GM23248 (cell line): ENCODE results near the gene NAIF1. TPM values are rescaled to one million over a fixed set of nuclear protein-coding genes. Genes with fewer than 3 reads are reported as not detected.
A peak's percentile ranks its signal among the peaks of the same experiment; 100 is the strongest.

Experiments
- DNase-seq: peaks from one replicate; pipeline ENCODE4 v3.0.0-alpha.2; 2015
- H2AFZ ChIP-seq: fragments of 200-600 bp; sonication (generic); 2 replicates; pipeline ENCODE4 v1.6.1; 2016; ENCODE audit warnings: antibody characterized with exemption
- H3F3A ChIP-seq: fragments of 200-600 bp; sonication (generic); 2 replicates; pipeline ENCODE4 v1.6.1; 2016; ENCODE audit warnings: mild to moderate bottlenecking, antibody characterized with exemption, mixed run types; ENCODE audit not compliant: insufficient read depth
- H3K27ac ChIP-seq: fragments of 200-600 bp; sonication (generic); 2 replicates; pipeline ENCODE4 v1.5.1; 2016; ENCODE audit warnings: mild to moderate bottlenecking
- H3K27me3 ChIP-seq: fragments of 200-600 bp; sonication (generic); replicated peaks from 2 replicates; pipeline ENCODE4 v1.6.1; 2016; ENCODE audit warnings: mild to moderate bottlenecking; ENCODE audit not compliant: insufficient read depth
- H3K36me3 ChIP-seq: fragments of 200-600 bp; sonication (generic); 2 replicates; pipeline ENCODE4 v1.6.1; 2016; ENCODE audit warnings: low read depth, mild to moderate bottlenecking
- H3K4me1 ChIP-seq: fragments of 200-600 bp; sonication (generic); 2 replicates; pipeline ENCODE4 v1.6.1; 2016; ENCODE audit warnings: mild to moderate bottlenecking; ENCODE audit not compliant: insufficient read depth
- H3K4me2 ChIP-seq: fragments of 200-600 bp; sonication (generic); one replicate; pipeline ENCODE4 v1.6.1; 2016; ENCODE audit warnings: mild to moderate bottlenecking; ENCODE audit not compliant: unreplicated experiment
- H3K4me3 ChIP-seq: fragments of 200-600 bp; sonication (generic); 2 replicates; pipeline ENCODE4 v1.5.1; 2016; ENCODE audit warnings: mild to moderate bottlenecking
- H3K79me2 ChIP-seq: fragments of 200-600 bp; sonication (generic); 2 replicates; pipeline ENCODE4 v1.6.1; 2016; ENCODE audit warnings: mild to moderate bottlenecking; ENCODE audit not compliant: insufficient read depth
- H3K9ac ChIP-seq: fragments of 200-600 bp; sonication (generic); 2 replicates; pipeline ENCODE4 v1.6.1; 2016; ENCODE audit warnings: mild to moderate bottlenecking
- H3K9me2 ChIP-seq: fragments of 200-600 bp; sonication (generic); 2 replicates; pipeline ENCODE4 v1.6.1; 2016; ENCODE audit warnings: mixed run types, mild to moderate bottlenecking, moderate library complexity; ENCODE audit not compliant: insufficient read depth
- H3K9me3 ChIP-seq: fragments of 200-600 bp; sonication (generic); one replicate; pipeline ENCODE4 v1.6.1; 2017; ENCODE audit warnings: low read depth
- H4K20me1 ChIP-seq: fragments of 200-600 bp; sonication (generic); 2 replicates; pipeline ENCODE4 v1.6.0; 2016; ENCODE audit not compliant: insufficient read depth
- EZH2 ChIP-seq: fragments of 200-600 bp; sonication (generic); IDR thresholded peaks from 2 replicates; pipeline ENCODE4 v1.6.1; 2018; ENCODE audit warnings: antibody characterized with exemption, mild to moderate bottlenecking; ENCODE audit not compliant: insufficient read depth, poor library complexity, severe bottlenecking
- EZH2phosphoT487 ChIP-seq: fragments of 200-600 bp; sonication (generic); IDR thresholded peaks from 2 replicates; pipeline ENCODE4 v1.6.1; 2018; ENCODE audit warnings: antibody characterized with exemption, moderate library complexity, mild to moderate bottlenecking, low read depth; ENCODE audit not compliant: insufficient read depth
- WGBS, 2 experiments: methylation state at CpG; one replicate each; pipeline ENCODE4 v1.1.6; 2015 to 2017; ENCODE audit warnings: low lambda C conversion rate in 2 of 2, low coverage in 1 of 2; ENCODE audit errors: missing lambda C conversion rate in 2 of 2; 5-methylcytosine and 5-hydroxymethylcytosine counted together
- in situ Hi-C: fragments of 300-500 bp; cut with MboI; formaldehyde crosslinking; loops from 2 replicates; pipeline ENCODE4 v1.15.0; 2020
- polyA plus RNA-seq: library from polyadenylated mRNA; unstranded; fragments of >200 nt; fragmentation: Nextera tagmentation; extraction: Ambion mirVana; gene quantifications from 2 replicates; pipeline ENCODE4 v1.2.1, GENCODE V29; 2016
- total RNA-seq: library from RNA; depleted of rRNA; stranded (reverse); fragments of >200 nt; shearing (Covaris generic); gene quantifications from 2 replicates; pipeline ENCODE4 v1.2.3, GENCODE V29; 2014

The NAIF1 gene
- total and polyA plus RNA-seq, 2 experiments from 2014 or later, result 4.8 to 9.5 TPM

DNA sequence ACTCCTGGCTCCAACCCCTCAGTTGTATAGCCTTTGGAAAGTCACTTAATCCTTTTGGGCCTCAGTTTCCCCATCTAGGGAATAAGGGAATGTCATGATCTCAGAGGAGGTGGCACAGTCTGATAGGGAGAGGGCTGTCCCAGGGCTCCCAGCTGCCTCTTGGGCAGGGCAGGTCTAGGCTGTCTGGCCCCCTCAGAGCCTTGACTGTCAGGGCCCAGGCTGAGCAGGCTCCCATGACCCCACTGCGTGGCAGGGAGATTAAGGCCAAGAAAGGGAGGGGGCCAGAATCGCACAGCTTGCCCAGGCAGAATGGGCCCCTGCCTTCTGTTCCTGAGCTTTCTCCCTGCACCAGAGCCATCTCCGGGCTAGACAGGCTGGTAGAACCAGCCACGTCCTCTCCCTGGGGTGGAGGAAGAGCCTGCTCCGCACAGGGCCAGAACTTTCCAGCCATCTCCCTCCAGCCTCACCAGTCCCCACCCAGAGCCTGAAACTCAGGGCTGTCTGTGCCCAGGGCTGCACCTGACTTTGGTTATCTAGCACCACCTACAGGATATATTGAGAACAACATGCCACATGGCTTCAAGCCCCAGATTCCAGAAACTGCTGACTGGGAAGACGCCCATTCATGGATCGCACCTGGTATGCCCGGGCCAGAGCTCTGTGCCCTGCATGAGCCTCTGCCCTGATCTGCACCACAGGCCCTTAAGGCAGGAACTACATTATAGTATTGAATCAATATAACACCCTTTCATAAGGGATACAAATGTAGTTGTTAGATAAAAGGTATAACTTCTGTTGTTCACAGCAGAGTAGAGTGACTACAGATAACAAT is 32.1 kb downstream of the NAIF1 start:
- in situ Hi-C loops, result loop anchor here (10.0 kb wide), 1 partner anchor 90 kb away; no protein-coding TSS in a partner anchor
- Histone ChIP-seq H3K9ac (no peak overlapping the region), H3K4me3 (no peak overlapping the region), H3K27ac (no peak overlapping the region), H4K20me1 (no peaks in the 10 kb centered on the region), H3K36me3 (no peaks in the 10 kb centered on the region), H3K9me3 (no peaks in the 10 kb centered on the region), H3K79me2 (no peaks in the 10 kb centered on the region), H3K9me2 (no peaks in the 10 kb centered on the region), H3K27me3 (no peaks in the 10 kb centered on the region), H3K4me1 (no peaks in the 10 kb centered on the region), H3F3A (no peaks in the 10 kb centered on the region), H2AFZ (peak overlapping the region; percentile 48; the same call in 1 of the 2 replicates), H3K4me2 (no peak overlapping the region)
- DNase-seq, result peak; percentile 85
- WGBS, 2 experiments, result 12 to 16% methylated on average over 8 of the region's 8 CpGs
- no peak for TF ChIP-seq EZH2phosphoT487
- no peak for TF ChIP-seq EZH2

GRCh38 chr9:128033609-128034008 is 33.5 kb downstream of the NAIF1 start:
- no peaks in the 10 kb centered on the region for H3K36me3 ChIP-seq
- in situ Hi-C loops, result loop anchor here (10.0 kb wide), 1 partner anchor 89 kb away; no protein-coding TSS in a partner anchor
- no peaks in the 10 kb centered on the region for H4K20me1 ChIP-seq
- no peak overlapping the region for H3K4me2 ChIP-seq
- H3K9ac ChIP-seq, result no peak overlapping the region
- no peak for TF ChIP-seq EZH2phosphoT487
- H3K4me1 ChIP-seq, result no peaks in the 10 kb centered on the region
- no peaks in the 10 kb centered on the region for H3F3A ChIP-seq
- H3K27me3 ChIP-seq, result no peaks in the 10 kb centered on the region
- H3K9me3 ChIP-seq, result no peaks in the 10 kb centered on the region
- H3K79me2 ChIP-seq, result no peaks in the 10 kb centered on the region
- H2AFZ ChIP-seq, result no peak overlapping the region
- H3K9me2 ChIP-seq, result no peaks in the 10 kb centered on the region
- H3K27ac ChIP-seq, result no peak overlapping the region
- 77 to 80% methylated on average over 4 of the region's 4 CpGs for WGBS, 2 experiments
- H3K4me3 ChIP-seq, result no peak overlapping the region
- DNase-seq, result no peak

DNA sequence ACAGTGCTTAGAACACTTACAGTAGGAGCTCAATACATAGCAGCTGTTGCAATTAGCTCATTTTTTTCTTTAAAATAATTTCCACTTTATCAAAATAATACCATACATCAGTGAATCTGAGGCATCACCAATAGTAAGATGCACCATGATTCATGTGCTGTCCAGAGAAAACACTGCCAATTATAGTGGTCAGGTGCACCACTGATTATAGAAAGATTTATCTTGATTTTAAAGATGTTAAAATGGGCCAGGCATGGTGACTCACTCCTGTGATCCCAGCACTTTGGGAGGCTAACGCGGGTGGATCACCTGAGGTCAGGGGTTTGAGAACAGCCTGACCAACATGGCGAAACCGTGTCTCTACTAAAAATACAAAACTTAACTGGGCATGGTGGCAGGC is 39.4 kb downstream of the NAIF1 start:
- Histone ChIP-seq H3K9ac (no peak overlapping the region), H3K4me2 (no peak overlapping the region), H3K36me3 (no peaks in the 10 kb centered on the region), H2AFZ (no peak overlapping the region), H3F3A (0 out of 2 replicates have a peak, but pooled peaks cover 4% of the 10 kb centered on the region), H3K9me2 (no peaks in the 10 kb centered on the region), H3K4me3 (no peak overlapping the region), H3K9me3 (no peaks in the 10 kb centered on the region), H3K4me1 (0 out of 2 replicates have a peak, but pooled peaks cover 3% of the 10 kb centered on the region), H3K27ac (no peak overlapping the region), H4K20me1 (no peaks in the 10 kb centered on the region), H3K79me2 (no peaks in the 10 kb centered on the region), H3K27me3 (no peaks in the 10 kb centered on the region)
- in situ Hi-C loops, result no loop called here
- TF ChIP-seq EZH2, result no peak
- no peak for DNase-seq
- WGBS, 2 experiments, result 94 to 98% methylated on average over 4 of the region's 4 CpGs

DNA sequence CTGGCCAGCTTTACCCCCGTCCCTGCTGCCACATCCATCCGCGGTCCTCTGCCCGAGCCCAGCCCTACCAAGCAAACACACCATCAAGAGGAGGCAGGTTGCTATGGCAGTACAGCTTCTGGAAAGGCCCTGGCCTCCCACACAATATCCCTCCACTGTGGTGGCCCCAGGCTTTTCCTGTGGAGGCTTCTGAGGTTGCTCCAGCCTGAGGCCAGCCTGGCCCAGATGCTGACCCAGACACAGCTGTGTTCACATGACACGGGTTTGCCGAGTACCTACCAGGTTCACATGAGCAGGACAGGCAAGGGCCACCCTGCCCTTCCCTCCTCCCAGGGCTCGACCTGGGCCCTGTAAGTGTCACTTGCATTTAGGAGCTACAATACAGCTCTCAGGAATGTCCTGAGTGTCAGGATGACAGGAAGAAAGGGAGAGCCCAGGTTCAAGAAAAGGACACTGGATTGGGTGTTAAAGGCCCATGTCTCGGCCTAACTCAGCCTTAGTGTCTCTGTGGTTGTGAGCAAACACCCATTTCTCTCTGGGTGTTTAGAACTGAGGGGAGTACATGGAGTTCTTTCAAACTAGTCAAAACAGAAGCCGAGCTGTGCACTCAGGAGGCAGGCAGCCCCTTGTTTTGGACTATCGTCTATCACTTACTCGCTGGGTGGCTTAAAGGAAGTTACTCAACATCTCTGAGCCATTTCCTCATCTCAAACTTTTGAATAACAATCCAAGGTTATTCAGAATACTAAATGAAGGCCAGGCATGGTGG is 40.2 kb downstream of the NAIF1 start:
- no peaks in the 10 kb centered on the region for H4K20me1 ChIP-seq
- no peak overlapping the region for H3K4me2 ChIP-seq
- H3K27ac ChIP-seq, result no peak overlapping the region
- no peaks in the 10 kb centered on the region for H3K9me3 ChIP-seq
- no peaks in the 10 kb centered on the region for H3K9me2 ChIP-seq
- in situ Hi-C loops, result no loop called here
- no peak overlapping the region for H2AFZ ChIP-seq
- 0 out of 2 replicates have a peak, but pooled peaks cover 4% of the 10 kb centered on the region for H3F3A ChIP-seq
- no peak overlapping the region for H3K4me3 ChIP-seq
- H3K79me2 ChIP-seq, result no peaks in the 10 kb centered on the region
- no peaks in the 10 kb centered on the region for H3K27me3 ChIP-seq
- H3K4me1 ChIP-seq, result 0 out of 2 replicates have a peak, but pooled peaks cover 3% of the 10 kb centered on the region
- H3K9ac ChIP-seq, result no peak overlapping the region
- TF ChIP-seq EZH2 (no peak), EZH2phosphoT487 (no peak)
- no peaks in the 10 kb centered on the region for H3K36me3 ChIP-seq
- peak; percentile 22 for DNase-seq
- 87 to 89% methylated on average over 11 of the region's 11 CpGs for WGBS, 2 experiments
